Neural crest cell (in vitro differentiated cells): ENCODE data around the gene HBG2. TPM values are rescaled to one million over a fixed set of nuclear protein-coding genes. Genes with fewer than 3 reads are reported as not detected.

Experiments used
- DNase-seq: peaks from one replicate; pipeline ENCODE4 v3.0.0; 2021; ENCODE audit warnings: low read depth, mixed read lengths, low spot score
- H3K27ac Mint-ChIP-seq: one replicate; pipeline ENCODE4 v1.8.0; 2021; ENCODE audit warnings: mild to moderate bottlenecking, mixed read lengths; ENCODE audit not compliant: unreplicated experiment
- H3K27me3 Mint-ChIP-seq: 2 replicates; pipeline ENCODE4 v1.8.0; 2021; ENCODE audit warnings: low read depth, mild to moderate bottlenecking, mixed read lengths
- H3K36me3 Mint-ChIP-seq: 2 replicates; pipeline ENCODE4 v1.8.0; 2021; ENCODE audit warnings: low read depth, mild to moderate bottlenecking, mixed read lengths
- H3K4me1 Mint-ChIP-seq: 2 replicates; pipeline ENCODE4 v1.8.0; 2021; ENCODE audit warnings: mixed read lengths
- H3K4me3 Mint-ChIP-seq: one replicate; pipeline ENCODE4 v1.8.0; 2021; ENCODE audit warnings: mild to moderate bottlenecking, mixed read lengths
- H3K9me3 Mint-ChIP-seq: 2 replicates; pipeline ENCODE4 v1.8.0; 2021; ENCODE audit warnings: mixed read lengths
- total RNA-seq: library from RNA; stranded (reverse); gene quantifications from 2 replicates; pipeline ENCODE4 v1.2.1, GENCODE V29; 2021
- TF ChIP-seq, protein P1 (sequence below): fragments of 200-600 bp; sonication (generic); conservative IDR thresholded peaks from 2 replicates; pipeline ENCODE4 v1.5.0; 2021; ENCODE audit warnings: antibody characterized with exemption, mild to moderate bottlenecking

The HBG2 gene
- total RNA-seq, 1 donor from 2014 or later: not detected

DNA sequence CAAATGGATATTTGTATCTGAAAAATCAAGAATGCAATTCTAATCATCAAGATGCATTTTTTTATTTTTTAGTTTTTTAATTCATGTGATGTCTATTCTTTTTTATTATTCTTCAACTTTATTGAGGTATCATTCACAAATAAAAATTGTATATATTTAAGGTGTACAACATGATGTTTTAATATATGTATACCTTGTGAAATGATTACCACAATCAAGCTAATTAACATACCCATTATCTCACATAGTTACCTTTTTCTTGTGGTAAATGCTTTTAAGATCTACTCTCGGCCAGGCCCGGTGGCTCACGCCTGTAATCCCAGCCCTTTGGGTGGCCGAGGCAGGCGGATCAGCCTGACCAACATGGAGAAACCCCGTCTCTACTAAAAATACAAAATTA lies 31.4 kb downstream of the HBG2 start:
- no peaks in the 10 kb centered on the region for H3K27me3 Mint-ChIP-seq
- H3K9me3 Mint-ChIP-seq: no peaks in the 10 kb centered on the region
- no peak overlapping the region for H3K4me3 Mint-ChIP-seq
- H3K27ac Mint-ChIP-seq: no peak overlapping the region
- TF ChIP-seq, protein P1, sequence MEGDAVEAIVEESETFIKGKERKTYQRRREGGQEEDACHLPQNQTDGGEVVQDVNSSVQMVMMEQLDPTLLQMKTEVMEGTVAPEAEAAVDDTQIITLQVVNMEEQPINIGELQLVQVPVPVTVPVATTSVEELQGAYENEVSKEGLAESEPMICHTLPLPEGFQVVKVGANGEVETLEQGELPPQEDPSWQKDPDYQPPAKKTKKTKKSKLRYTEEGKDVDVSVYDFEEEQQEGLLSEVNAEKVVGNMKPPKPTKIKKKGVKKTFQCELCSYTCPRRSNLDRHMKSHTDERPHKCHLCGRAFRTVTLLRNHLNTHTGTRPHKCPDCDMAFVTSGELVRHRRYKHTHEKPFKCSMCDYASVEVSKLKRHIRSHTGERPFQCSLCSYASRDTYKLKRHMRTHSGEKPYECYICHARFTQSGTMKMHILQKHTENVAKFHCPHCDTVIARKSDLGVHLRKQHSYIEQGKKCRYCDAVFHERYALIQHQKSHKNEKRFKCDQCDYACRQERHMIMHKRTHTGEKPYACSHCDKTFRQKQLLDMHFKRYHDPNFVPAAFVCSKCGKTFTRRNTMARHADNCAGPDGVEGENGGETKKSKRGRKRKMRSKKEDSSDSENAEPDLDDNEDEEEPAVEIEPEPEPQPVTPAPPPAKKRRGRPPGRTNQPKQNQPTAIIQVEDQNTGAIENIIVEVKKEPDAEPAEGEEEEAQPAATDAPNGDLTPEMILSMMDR: no peak
- no peak for DNase-seq
- H3K4me1 Mint-ChIP-seq: no peaks in the 10 kb centered on the region
- no peaks in the 10 kb centered on the region for H3K36me3 Mint-ChIP-seq

DNA sequence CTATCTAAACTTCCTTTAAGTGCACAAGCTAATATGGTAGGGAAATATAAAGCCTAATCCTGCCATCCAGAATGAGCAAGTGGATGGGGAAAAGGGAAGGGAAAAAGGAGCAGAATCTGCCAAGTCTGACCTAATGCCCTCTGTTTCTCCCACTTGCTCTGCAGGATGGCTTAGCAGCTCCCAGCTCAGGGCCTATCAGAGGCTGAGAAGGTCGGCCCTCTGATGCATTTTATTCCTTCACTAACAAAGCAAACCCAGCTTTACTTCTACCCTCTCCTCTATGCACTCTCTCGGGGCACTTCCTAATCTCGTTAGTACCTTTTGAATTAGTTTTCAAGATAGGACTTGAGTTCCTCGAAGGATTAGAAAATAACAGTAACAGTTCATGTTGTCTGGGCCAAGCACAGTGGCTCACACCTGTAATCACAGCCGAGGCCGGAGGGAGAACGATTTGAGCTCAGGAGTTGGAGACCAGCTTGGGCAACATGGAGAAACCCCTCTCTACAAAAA lies 44.1 kb downstream of the HBG2 start:
- H3K4me3 Mint-ChIP-seq: no peak overlapping the region
- peaks cover 4% of the 10 kb centered on the region for H3K9me3 Mint-ChIP-seq
- H3K27ac Mint-ChIP-seq: no peak overlapping the region
- H3K4me1 Mint-ChIP-seq: no peaks in the 10 kb centered on the region
- DNase-seq: no peak
- H3K27me3 Mint-ChIP-seq: no peaks in the 10 kb centered on the region
- TF ChIP-seq, protein P1: no peak
- no peaks in the 10 kb centered on the region for H3K36me3 Mint-ChIP-seq

DNA sequence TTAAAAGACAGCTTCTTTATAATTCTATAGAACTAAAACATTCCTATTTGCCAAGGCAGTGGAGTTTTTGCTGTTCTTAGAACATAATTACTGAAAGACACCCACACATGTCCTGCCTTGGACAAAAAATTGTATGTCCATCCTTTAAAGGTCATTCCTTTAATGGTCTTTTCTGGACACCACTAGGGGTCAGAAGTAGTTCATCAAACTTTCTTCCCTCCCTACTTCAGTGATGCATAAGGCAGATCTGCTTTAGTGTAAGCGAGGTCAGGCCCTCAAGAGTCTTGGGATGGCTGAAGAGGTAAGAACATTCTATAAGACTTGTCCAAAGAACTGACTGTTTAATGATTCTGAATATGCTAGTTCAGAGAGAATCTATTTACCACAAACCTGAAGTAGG lies 49.8 kb downstream of the HBG2 start:
- H3K4me3 Mint-ChIP-seq: no peak overlapping the region
- H3K27ac Mint-ChIP-seq: no peak overlapping the region
- no peaks in the 10 kb centered on the region for H3K36me3 Mint-ChIP-seq
- TF ChIP-seq, protein P1: peak; percentile 66
- no peak for DNase-seq
- H3K27me3 Mint-ChIP-seq: no peaks in the 10 kb centered on the region
- no peaks in the 10 kb centered on the region for H3K9me3 Mint-ChIP-seq
- H3K4me1 Mint-ChIP-seq: peaks cover 14% of the 10 kb centered on the region

DNA sequence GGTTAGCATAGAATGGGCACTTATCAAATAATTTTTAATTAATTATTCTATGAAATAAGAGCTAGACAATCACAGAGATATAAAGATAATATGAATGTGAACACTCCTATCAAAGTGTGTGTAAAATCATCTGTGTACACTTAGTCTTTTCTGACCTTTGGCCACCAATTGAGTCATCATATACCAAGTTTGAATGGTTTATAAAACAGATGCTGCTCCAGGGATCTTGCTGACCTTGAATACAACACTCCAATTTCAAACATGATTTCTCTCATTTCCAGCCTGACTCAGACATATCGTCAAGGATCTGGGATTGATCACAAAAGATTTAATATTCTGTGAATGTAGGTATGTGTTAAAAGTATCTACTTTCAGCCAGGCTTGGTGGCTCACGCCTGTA lies 51.2 kb downstream of the HBG2 start:
- H3K27ac Mint-ChIP-seq: no peak overlapping the region
- H3K9me3 Mint-ChIP-seq: no peaks in the 10 kb centered on the region
- H3K4me1 Mint-ChIP-seq: peaks cover 14% of the 10 kb centered on the region
- H3K4me3 Mint-ChIP-seq: no peak overlapping the region
- H3K27me3 Mint-ChIP-seq: no peaks in the 10 kb centered on the region
- TF ChIP-seq, protein P1: no peak
- no peak for DNase-seq
- no peaks in the 10 kb centered on the region for H3K36me3 Mint-ChIP-seq

Other genes with a start within 250 kb of the HBG2 start
- not detected in 2 replicates for gene OR52J3, start 208.3 kb downstream of the HBG2 start, total RNA-seq
- gene OR52E2, start 195.2 kb downstream of the HBG2 start, total RNA-seq: not detected in 2 replicates
- gene OR52E1, start 185.2 kb downstream of the HBG2 start, total RNA-seq: not detected in 2 replicates
- not detected in 2 replicates for gene OR52A5, start 116.4 kb downstream of the HBG2 start, total RNA-seq
- gene OR52A1, start 100.0 kb downstream of the HBG2 start, total RNA-seq: not detected in 2 replicates
- gene OR51V1, start 54.1 kb downstream of the HBG2 start, total RNA-seq: not detected in 2 replicates
- gene HBB, start 27.7 kb downstream of the HBG2 start, total RNA-seq: not detected in 2 replicates
- not detected in 2 replicates for gene HBD, start 20.3 kb downstream of the HBG2 start, total RNA-seq
- gene HBG1, start 4.9 kb downstream of the HBG2 start, total RNA-seq: not detected in 2 replicates
- gene HBE1, start 15.2 kb upstream of the HBG2 start, total RNA-seq: 0.45 and 0.56 TPM in 2 replicates
- gene OR51B4, start 47.2 kb upstream of the HBG2 start, total RNA-seq: not detected in 2 replicates
- gene OR51B2, start 69.5 kb upstream of the HBG2 start, total RNA-seq: not detected in 2 replicates
- 0.21 TPM in 1 of 2 replicates, not detected in the other for gene OR51B5, start 88.7 kb upstream of the HBG2 start, total RNA-seq
- gene OR51B6, start 96.7 kb upstream of the HBG2 start, total RNA-seq: not detected in 2 replicates
- gene OR51M1, start 129.0 kb upstream of the HBG2 start, total RNA-seq: not detected in 2 replicates
- not detected in 2 replicates for gene OR51Q1, start 167.3 kb upstream of the HBG2 start, total RNA-seq
- not detected in 2 replicates for gene OR51I1, start 186.7 kb upstream of the HBG2 start, total RNA-seq
- not detected in 2 replicates for gene OR51I2, start 194.5 kb upstream of the HBG2 start, total RNA-seq
- gene OR52D1, start 233.9 kb upstream of the HBG2 start, total RNA-seq: not detected in 2 replicates